ENCODE data around the gene MATK.

GRCh38 chr19:3766520-3766919, 19.7 kb downstream of the MATK start:
- TF ChIP-seq TAF1 (IDR thresholded peaks at IDR 0.05; ENCODE audit: low read depth) (no peak), EGR1 (IDR thresholded peaks at IDR 0.05) (no peak), RAD21 (IDR thresholded peaks at IDR 0.05; ENCODE audit: low read depth) (no peak), TEAD4 (IDR thresholded peaks at IDR 0.05) (no peak), EP300 (IDR thresholded peaks at IDR 0.05; ENCODE audit: borderline replicate concordance) (no peak), CEBPB (IDR thresholded peaks at IDR 0.05) (no peak)
- TF ChIP-seq, protein P1, sequence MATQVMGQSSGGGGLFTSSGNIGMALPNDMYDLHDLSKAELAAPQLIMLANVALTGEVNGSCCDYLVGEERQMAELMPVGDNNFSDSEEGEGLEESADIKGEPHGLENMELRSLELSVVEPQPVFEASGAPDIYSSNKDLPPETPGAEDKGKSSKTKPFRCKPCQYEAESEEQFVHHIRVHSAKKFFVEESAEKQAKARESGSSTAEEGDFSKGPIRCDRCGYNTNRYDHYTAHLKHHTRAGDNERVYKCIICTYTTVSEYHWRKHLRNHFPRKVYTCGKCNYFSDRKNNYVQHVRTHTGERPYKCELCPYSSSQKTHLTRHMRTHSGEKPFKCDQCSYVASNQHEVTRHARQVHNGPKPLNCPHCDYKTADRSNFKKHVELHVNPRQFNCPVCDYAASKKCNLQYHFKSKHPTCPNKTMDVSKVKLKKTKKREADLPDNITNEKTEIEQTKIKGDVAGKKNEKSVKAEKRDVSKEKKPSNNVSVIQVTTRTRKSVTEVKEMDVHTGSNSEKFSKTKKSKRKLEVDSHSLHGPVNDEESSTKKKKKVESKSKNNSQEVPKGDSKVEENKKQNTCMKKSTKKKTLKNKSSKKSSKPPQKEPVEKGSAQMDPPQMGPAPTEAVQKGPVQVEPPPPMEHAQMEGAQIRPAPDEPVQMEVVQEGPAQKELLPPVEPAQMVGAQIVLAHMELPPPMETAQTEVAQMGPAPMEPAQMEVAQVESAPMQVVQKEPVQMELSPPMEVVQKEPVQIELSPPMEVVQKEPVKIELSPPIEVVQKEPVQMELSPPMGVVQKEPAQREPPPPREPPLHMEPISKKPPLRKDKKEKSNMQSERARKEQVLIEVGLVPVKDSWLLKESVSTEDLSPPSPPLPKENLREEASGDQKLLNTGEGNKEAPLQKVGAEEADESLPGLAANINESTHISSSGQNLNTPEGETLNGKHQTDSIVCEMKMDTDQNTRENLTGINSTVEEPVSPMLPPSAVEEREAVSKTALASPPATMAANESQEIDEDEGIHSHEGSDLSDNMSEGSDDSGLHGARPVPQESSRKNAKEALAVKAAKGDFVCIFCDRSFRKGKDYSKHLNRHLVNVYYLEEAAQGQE (IDR thresholded peaks at IDR 0.05; ENCODE audit: low read depth), result no peak
- TF ChIP-seq, protein P2, sequence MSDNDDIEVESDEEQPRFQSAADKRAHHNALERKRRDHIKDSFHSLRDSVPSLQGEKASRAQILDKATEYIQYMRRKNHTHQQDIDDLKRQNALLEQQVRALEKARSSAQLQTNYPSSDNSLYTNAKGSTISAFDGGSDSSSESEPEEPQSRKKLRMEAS (IDR thresholded peaks at IDR 0.05), result no peak
